PC-3 (cell line): Measurements from ENCODE around the gene CAMK1D. TPM values are rescaled to one million over a fixed set of nuclear protein-coding genes. Genes with fewer than 3 reads are reported as not detected.

Experiments
- ATAC-seq: fragments of 200-7000 bp; cut with Tn5 transposase; 2 replicates; pipeline ENCODE4 v1.9.1; 2020; ENCODE audit warnings: mild to moderate bottlenecking, moderate library complexity
- BruUV-seq: library from RNA; stranded (reverse); fragments of 400-500 nt; replicated peaks from 2 replicates; lab custom pipeline; 2021; lab: Mats Ljungman, UMichigan
- CTCF ChIA-PET: fragments of 300-600 bp; sonication (Branson Sonifier 250); formaldehyde crosslinking; loops from one replicate; lab custom pipeline; 2022; ENCODE audit warnings: antibody characterized with exemption; lab: Charles Lee
- POLR2A ChIA-PET: fragments of 300-600 bp; sonication (Branson Sonifier 250); formaldehyde crosslinking; loops from one replicate; lab custom pipeline; 2022; ENCODE audit warnings: antibody characterized with exemption; ENCODE audit not compliant: unreplicated experiment; lab: Charles Lee
- DNase-seq: peaks from one replicate; pipeline ENCODE4 v3.0.0-alpha.2; 2015
- H2AFZ ChIP-seq: fragments of 300-600 bp; sonication (generic); 2 replicates; pipeline ENCODE4 v1.6.0; 2016; ENCODE audit warnings: antibody characterized with exemption, low read length
- H3F3A ChIP-seq: fragments of 300-600 bp; sonication (generic); one replicate; pipeline ENCODE4 v1.6.0; 2017; ENCODE audit warnings: antibody characterized with exemption, low read length, control low read depth, mild to moderate bottlenecking; ENCODE audit not compliant: unreplicated experiment
- H3K27ac ChIP-seq: fragments of 300-600 bp; sonication (generic); 2 replicates; pipeline ENCODE4 v1.5.1; 2016; ENCODE audit warnings: mild to moderate bottlenecking, low read length
- H3K27me3 ChIP-seq: fragments of 300-600 bp; sonication (generic); 2 replicates; pipeline ENCODE4 v1.6.1; 2016; ENCODE audit warnings: low read length, mixed read lengths
- H3K36me3 ChIP-seq: fragments of 300-600 bp; sonication (generic); 2 replicates; pipeline ENCODE4 v1.6.1; 2016; ENCODE audit warnings: low read depth, mixed run types, low read length, mixed read lengths
- H3K4me1 ChIP-seq: fragments of 300-600 bp; sonication (generic); 2 replicates; pipeline ENCODE4 v1.5.1; 2016; ENCODE audit warnings: low read length; ENCODE audit not compliant: insufficient read depth
- H3K4me2 ChIP-seq: fragments of 300-600 bp; sonication (generic); 2 replicates; pipeline ENCODE4 v1.6.0; 2016; ENCODE audit warnings: low read length
- H3K4me3 ChIP-seq: fragments of 300-600 bp; sonication (generic); 2 replicates; pipeline ENCODE4 v1.5.1; 2016; ENCODE audit warnings: mild to moderate bottlenecking, low read length, mixed read lengths
- H3K79me2 ChIP-seq: fragments of 300-600 bp; sonication (generic); 2 replicates; pipeline ENCODE4 v1.6.1; 2017; ENCODE audit warnings: low read length, mixed read lengths
- H3K9ac ChIP-seq: fragments of 300-600 bp; sonication (generic); 2 replicates; pipeline ENCODE4 v1.6.0; 2016; ENCODE audit warnings: mild to moderate bottlenecking, low read length
- H3K9me2 ChIP-seq: fragments of 300-600 bp; sonication (generic); replicated peaks from 2 replicates; pipeline ENCODE4 v1.6.1; 2016; ENCODE audit warnings: mixed run types, low read length, mixed read lengths
- H3K9me3 ChIP-seq: fragments of 300-600 bp; sonication (generic); 2 replicates; pipeline ENCODE4 v1.6.1; 2016; ENCODE audit warnings: low read length, mixed read lengths
- H4K20me1 ChIP-seq: fragments of 300-600 bp; sonication (generic); 2 replicates; pipeline ENCODE4 v1.6.1; 2016; ENCODE audit warnings: low read length, mixed read lengths
- CTCF ChIP-seq: fragments of 300-600 bp; sonication (generic); conservative IDR thresholded peaks from 2 replicates; pipeline ENCODE4 v1.5.1; 2017; ENCODE audit warnings: antibody characterized with exemption, low read depth, mild to moderate bottlenecking, low read length
- EZH2 ChIP-seq: fragments of 300-600 bp; sonication (generic); IDR thresholded peaks from one replicate; pipeline ENCODE4 v1.6.1; 2017; ENCODE audit warnings: antibody characterized with exemption, mild to moderate bottlenecking, low read length; ENCODE audit not compliant: unreplicated experiment
- EZH2phosphoT487 ChIP-seq: fragments of 300-600 bp; sonication (generic); IDR thresholded peaks from 2 replicates; pipeline ENCODE4 v1.6.1; 2018; ENCODE audit warnings: mild to moderate bottlenecking, antibody characterized with exemption, low read length, borderline replicate concordance
- intact Hi-C: fragments of 100-400 bp; cut with micrococcal nuclease; formaldehyde crosslinking; loops from 2 replicates; pipeline ENCODE4 v1.9.0; 2023
- total RNA-seq: library from RNA; depleted of rRNA; stranded (reverse); fragments of >200 nt; gene quantifications from 2 replicates; pipeline ENCODE4 v1.2.3, GENCODE V29; 2014

CAMK1D gene
- total RNA-seq, 1 experiment from 2014 or later, result 1.3 TPM

GRCh38 chr10:12727832-12728215 is 378.5 kb downstream of the CAMK1D start:
- CTCF ChIA-PET, result no interaction called here
- no peaks in the 10 kb centered on the region for H3K36me3 ChIP-seq
- no peaks in the 10 kb centered on the region for H3K79me2 ChIP-seq
- H3F3A ChIP-seq, result no peaks in the 10 kb centered on the region
- no peaks in the 10 kb centered on the region for H4K20me1 ChIP-seq
- no peak overlapping the region for H2AFZ ChIP-seq
- no TSS peak for BruUV-seq
- H3K9ac ChIP-seq, result no peak overlapping the region
- ATAC-seq (no peak), DNase-seq (no peak)
- no peaks in the 10 kb centered on the region for H3K9me3 ChIP-seq
- H3K27ac ChIP-seq, result no peak overlapping the region
- H3K4me2 ChIP-seq, result no peak overlapping the region
- TF ChIP-seq CTCF (no peak), EZH2 (no peak), EZH2phosphoT487 (no peak)
- no peaks in the 10 kb centered on the region for H3K4me1 ChIP-seq
- no peaks in the 10 kb centered on the region for H3K27me3 ChIP-seq
- no peak overlapping the region for H3K4me3 ChIP-seq
- POLR2A ChIA-PET, result no interaction called here
- intact Hi-C loops, result no loop called here
- H3K9me2 ChIP-seq, result no peaks in the 10 kb centered on the region

GRCh38 chr10:12728494-12728893 is 379.1 kb downstream of the CAMK1D start:
- no peaks in the 10 kb centered on the region for H4K20me1 ChIP-seq
- H3K4me1 ChIP-seq, result no peaks in the 10 kb centered on the region
- H3K9me3 ChIP-seq, result no peaks in the 10 kb centered on the region
- TF ChIP-seq CTCF (no peak), EZH2phosphoT487 (no peak), EZH2 (no peak)
- ChIA-PET POLR2A (no interaction called here), CTCF (no interaction called here)
- H3F3A ChIP-seq, result no peaks in the 10 kb centered on the region
- intact Hi-C loops, result no loop called here
- H3K9ac ChIP-seq, result no peak overlapping the region
- no peaks in the 10 kb centered on the region for H3K27me3 ChIP-seq
- no peak for ATAC-seq
- DNase-seq, result no peak
- no peak overlapping the region for H3K4me3 ChIP-seq
- H3K79me2 ChIP-seq, result no peaks in the 10 kb centered on the region
- H3K27ac ChIP-seq, result no peak overlapping the region
- no peaks in the 10 kb centered on the region for H3K9me2 ChIP-seq
- BruUV-seq, result no TSS peak
- H3K4me2 ChIP-seq, result no peak overlapping the region
- H3K36me3 ChIP-seq, result no peaks in the 10 kb centered on the region
- H2AFZ ChIP-seq, result no peak overlapping the region

GRCh38 chr10:12729885-12730284 is 380.5 kb downstream of the CAMK1D start:
- ATAC-seq (no peak), DNase-seq (no peak)
- intact Hi-C loops, result no loop called here
- Histone ChIP-seq H3F3A (no peaks in the 10 kb centered on the region), H3K79me2 (no peaks in the 10 kb centered on the region), H3K9me3 (no peaks in the 10 kb centered on the region), H3K27ac (no peak overlapping the region), H3K9ac (no peak overlapping the region), H3K4me2 (no peak overlapping the region), H4K20me1 (no peaks in the 10 kb centered on the region), H2AFZ (no peak overlapping the region), H3K4me1 (no peaks in the 10 kb centered on the region), H3K36me3 (no peaks in the 10 kb centered on the region), H3K27me3 (no peaks in the 10 kb centered on the region), H3K4me3 (no peak overlapping the region), H3K9me2 (no peaks in the 10 kb centered on the region)
- CTCF ChIA-PET, result no interaction called here
- TF ChIP-seq EZH2phosphoT487, result no peak
- TF ChIP-seq CTCF, result peak; percentile 42; the same call in 1 of the 2 replicates
- POLR2A ChIA-PET, result no interaction called here
- no TSS peak for BruUV-seq
